Neural progenitor cell (in vitro differentiated cells): ENCODE data around the gene FLVCR1. TPM values are rescaled to one million over a fixed set of nuclear protein-coding genes. Genes with fewer than 3 reads are reported as not detected.
A peak's percentile ranks its signal among the peaks of the same experiment; 100 is the strongest.

ENCODE experiments used
- DNase-seq: peaks from one replicate; pipeline ENCODE4 v3.0.0-alpha.2; 2016; ENCODE audit warnings: low spot score
- H2AFZ ChIP-seq: fragments of 200-600 bp; sonication (generic); replicated peaks from 2 replicates; pipeline ENCODE4 v1.6.1; 2016; ENCODE audit warnings: antibody characterized with exemption
- H3F3A ChIP-seq: fragments of 200-600 bp; sonication (generic); 2 replicates; pipeline ENCODE4 v1.6.1; 2016; ENCODE audit warnings: antibody characterized with exemption, low read depth
- H3K27ac ChIP-seq: fragments of 200-600 bp; sonication (generic); 2 replicates; pipeline ENCODE4 v1.5.1; 2016; ENCODE audit warnings: mild to moderate bottlenecking
- H3K27me3 ChIP-seq: fragments of 200-600 bp; sonication (generic); 2 replicates; pipeline ENCODE4 v1.6.1; 2016; ENCODE audit warnings: mild to moderate bottlenecking, moderate library complexity
- H3K36me3 ChIP-seq: fragments of 200-600 bp; sonication (generic); 2 replicates; pipeline ENCODE4 v1.5.1; 2016
- H3K4me1 ChIP-seq: fragments of 200-600 bp; sonication (generic); 2 replicates; pipeline ENCODE4 v1.6.1; 2016; ENCODE audit warnings: mixed run types
- H3K4me2 ChIP-seq: fragments of 200-600 bp; sonication (generic); 2 replicates; pipeline ENCODE4 v1.6.1; 2016
- H3K4me3 ChIP-seq: fragments of 200-600 bp; sonication (generic); 2 replicates; pipeline ENCODE4 v1.5.1; 2016
- H3K79me2 ChIP-seq: fragments of 200-600 bp; sonication (generic); 2 replicates; pipeline ENCODE4 v1.6.1; 2016; ENCODE audit warnings: low read depth
- H3K9ac ChIP-seq: fragments of 200-600 bp; sonication (generic); 2 replicates; pipeline ENCODE4 v1.6.1; 2016
- H3K9me3 ChIP-seq: fragments of 200-600 bp; sonication (generic); 2 replicates; pipeline ENCODE4 v1.5.1; 2016; ENCODE audit warnings: low read depth
- H4K20me1 ChIP-seq: fragments of 200-600 bp; sonication (generic); 2 replicates; pipeline ENCODE4 v1.6.1; 2016; ENCODE audit warnings: low read depth
- H3K27ac Mint-ChIP-seq: 3 replicates; pipeline ENCODE4 v1.8.0; 2021; ENCODE audit warnings: mixed read lengths
- H3K27me3 Mint-ChIP-seq: 2 replicates; pipeline ENCODE4 v1.8.0; 2022; ENCODE audit warnings: low read depth, mild to moderate bottlenecking, inconsistent platforms, moderate library complexity, mixed read lengths; ENCODE audit not compliant: insufficient read depth
- H3K36me3 Mint-ChIP-seq: 3 replicates; pipeline ENCODE4 v1.8.0; 2021; ENCODE audit warnings: mixed read lengths
- H3K4me1 Mint-ChIP-seq: 3 replicates; pipeline ENCODE4 v1.8.0; 2021; ENCODE audit warnings: mixed read lengths
- H3K4me3 Mint-ChIP-seq: 3 replicates; pipeline ENCODE4 v1.8.0; 2021; ENCODE audit warnings: mild to moderate bottlenecking, moderate library complexity, mixed read lengths
- H3K9me3 Mint-ChIP-seq: 3 replicates; pipeline ENCODE4 v1.8.0; 2020; ENCODE audit warnings: mixed read lengths
- CTCF ChIP-seq: fragments of 200-600 bp; sonication (generic); IDR thresholded peaks from 2 replicates; pipeline ENCODE4 v1.5.1; 2017; ENCODE audit warnings: antibody characterized with exemption, mild to moderate bottlenecking
- EZH2 ChIP-seq: fragments of 200-600 bp; sonication (generic); IDR thresholded peaks from 2 replicates; pipeline ENCODE4 v1.6.1; 2017; ENCODE audit warnings: antibody characterized with exemption, mild to moderate bottlenecking, moderate library complexity
- EZH2phosphoT487 ChIP-seq: fragments of 200-600 bp; sonication (generic); IDR thresholded peaks from 2 replicates; pipeline ENCODE4 v1.6.1; 2017; ENCODE audit warnings: antibody characterized with exemption
- total RNA-seq: library from RNA; depleted of rRNA; stranded (reverse); fragments of >200 nt; gene quantifications from 2 replicates; pipeline ENCODE4 v1.2.3, GENCODE V29; 2015; ENCODE audit warnings: low replicate concordance

Gene FLVCR1
- total RNA-seq, 1 donor from 2014 or later: 33.2 TPM

- Histone ChIP-seq H3K36me3 (no peaks in the 10 kb centered on the region), H4K20me1 (no peaks in the 10 kb centered on the region), H3K9me3 (no peaks in the 10 kb centered on the region), H3K79me2 (no peaks in the 10 kb centered on the region), H3K27me3 (no peaks in the 10 kb centered on the region), H3K9ac (no peak within 1 kb of the TSS), H3K4me2 (peak within 1 kb of the TSS; percentile 13), H3F3A (no peaks in the 10 kb centered on the region), H3K4me3 (no peak within 1 kb of the TSS), H2AFZ (no peak within 1 kb of the TSS), H3K27ac (no peak within 1 kb of the TSS), H3K4me1 (peaks cover 4% of the 10 kb centered on the region)
- no peak within 1 kb of the TSS for H3K4me3 Mint-ChIP-seq
- H3K9me3 Mint-ChIP-seq: no peaks in the 10 kb centered on the region
- TF ChIP-seq EZH2: no peak
- TF ChIP-seq EZH2phosphoT487: no peak
- no peak for TF ChIP-seq CTCF
- H3K27ac Mint-ChIP-seq: no peak within 1 kb of the TSS
- H3K36me3 Mint-ChIP-seq: no peaks in the 10 kb centered on the region
- H3K4me1 Mint-ChIP-seq: no peaks in the 10 kb centered on the region
- H3K27me3 Mint-ChIP-seq: no peaks in the 10 kb centered on the region
- DNase-seq: no peak
These were observed 10.5 kb upstream of the FLVCR1 start, which contains the start of gene SPATA45 for GRCh38 chr1:212847549-212847948. Gene SPATA45, minus strand, starts transcription at chr1:212847649. Its CDS starts 11,500 bp downstream, at chr1:212836149.

GRCh38 chr1:212852105-212852688, 5.9 kb upstream of the FLVCR1 start:
- TF ChIP-seq CTCF (no peak), EZH2phosphoT487 (no peak), EZH2 (no peak)
- Histone ChIP-seq H3K27me3 (no peaks in the 10 kb centered on the region), H3F3A (peaks cover 6% of the 10 kb centered on the region), H3K36me3 (no peaks in the 10 kb centered on the region), H3K4me3 (no peak overlapping the region), H3K27ac (no peak overlapping the region), H3K9me3 (no peaks in the 10 kb centered on the region), H3K79me2 (peaks cover 6% of the 10 kb centered on the region), H2AFZ (no peak overlapping the region), H3K9ac (no peak overlapping the region), H3K4me1 (peaks cover 7% of the 10 kb centered on the region), H3K4me2 (no peak overlapping the region), H4K20me1 (no peaks in the 10 kb centered on the region)
- DNase-seq: no peak
- Mint-ChIP-seq H3K9me3 (peaks cover 2% of the 10 kb centered on the region), H3K27ac (no peak overlapping the region), H3K36me3 (peaks cover 4% of the 10 kb centered on the region), H3K4me1 (peaks cover 9% of the 10 kb centered on the region), H3K27me3 (no peaks in the 10 kb centered on the region), H3K4me3 (no peak overlapping the region)

GRCh38 chr1:212853658-212854057, 4.4 kb upstream of the FLVCR1 start:
- Histone ChIP-seq H3K9me3 (no peaks in the 10 kb centered on the region), H3K79me2 (peaks cover 12% of the 10 kb centered on the region), H3K4me1 (peaks cover 8% of the 10 kb centered on the region), H3K36me3 (no peaks in the 10 kb centered on the region), H3K4me2 (no peak overlapping the region), H3F3A (peaks cover 13% of the 10 kb centered on the region), H2AFZ (no peak overlapping the region), H4K20me1 (no peaks in the 10 kb centered on the region), H3K9ac (no peak overlapping the region), H3K4me3 (no peak overlapping the region), H3K27ac (no peak overlapping the region), H3K27me3 (no peaks in the 10 kb centered on the region)
- Mint-ChIP-seq H3K4me3 (no peak overlapping the region), H3K27ac (no peak overlapping the region), H3K4me1 (peaks cover 12% of the 10 kb centered on the region), H3K9me3 (peaks cover 2% of the 10 kb centered on the region), H3K36me3 (peaks cover 4% of the 10 kb centered on the region), H3K27me3 (no peaks in the 10 kb centered on the region)
- TF ChIP-seq CTCF (no peak), EZH2 (no peak), EZH2phosphoT487 (no peak)
- no peak for DNase-seq
